Neural cell (in vitro differentiated cells): ENCODE data around the gene TMEM50A.
"Not testable (repeated sequence)": the region's sequence is repeated elsewhere in the genome, so short reads cannot be mapped to it uniquely, and the experiment has no call there.

Experiments
- EP300 ChIP-seq: fragments of 450-650 bp; conservative IDR thresholded peaks from 2 replicates; pipeline ENCODE4 v1.6.1; 2014; ENCODE audit warnings: antibody characterized with exemption, mild to moderate bottlenecking, moderate library complexity; ENCODE audit not compliant: poor library complexity, severe bottlenecking
- EZH2 ChIP-seq: fragments of 200-600, 300-800 bp; shearing (Covaris generic), sonication (generic); IDR thresholded peaks from 2 replicates; pipeline ENCODE4 v1.6.1; 2014; ENCODE audit warnings: antibody characterized with exemption, low read length, borderline replicate concordance, mild to moderate bottlenecking; ENCODE audit not compliant: insufficient read depth, poor library complexity, severe bottlenecking
- MXI1 ChIP-seq: fragments of 450-650 bp; conservative IDR thresholded peaks from 2 replicates; pipeline ENCODE4 v1.6.1; 2014; ENCODE audit warnings: antibody characterized with exemption, mild to moderate bottlenecking; ENCODE audit not compliant: poor library complexity, severe bottlenecking
- POLR2AphosphoS5 ChIP-seq: IDR thresholded peaks from 2 replicates; pipeline ENCODE4 v1.6.1; 2012
- RAD21 ChIP-seq: fragments of 450-650 bp; conservative IDR thresholded peaks from 2 replicates; pipeline ENCODE4 v1.6.1; 2014; ENCODE audit warnings: antibody characterized with exemption, mild to moderate bottlenecking, moderate library complexity
- SMC3 ChIP-seq: fragments of 450-650 bp; conservative IDR thresholded peaks from 2 replicates; pipeline ENCODE4 v1.6.1; 2014; ENCODE audit warnings: antibody characterized with exemption, mild to moderate bottlenecking, moderate library complexity; ENCODE audit not compliant: poor library complexity
- TAF1 ChIP-seq: IDR thresholded peaks from 2 replicates; pipeline ENCODE4 v1.6.1; 2012; ENCODE audit warnings: low read depth
- TF ChIP-seq, protein P1 (sequence below): fragments of 450-650 bp; IDR thresholded peaks from 2 replicates; pipeline ENCODE4 v1.5.1; 2014; ENCODE audit warnings: antibody characterized with exemption, mild to moderate bottlenecking, moderate library complexity; ENCODE audit not compliant: poor library complexity, severe bottlenecking
- TF ChIP-seq, protein P2 (sequence below): IDR thresholded peaks from 2 replicates; pipeline ENCODE4 v1.6.1; 2012; ENCODE audit warnings: borderline replicate concordance

DNA sequence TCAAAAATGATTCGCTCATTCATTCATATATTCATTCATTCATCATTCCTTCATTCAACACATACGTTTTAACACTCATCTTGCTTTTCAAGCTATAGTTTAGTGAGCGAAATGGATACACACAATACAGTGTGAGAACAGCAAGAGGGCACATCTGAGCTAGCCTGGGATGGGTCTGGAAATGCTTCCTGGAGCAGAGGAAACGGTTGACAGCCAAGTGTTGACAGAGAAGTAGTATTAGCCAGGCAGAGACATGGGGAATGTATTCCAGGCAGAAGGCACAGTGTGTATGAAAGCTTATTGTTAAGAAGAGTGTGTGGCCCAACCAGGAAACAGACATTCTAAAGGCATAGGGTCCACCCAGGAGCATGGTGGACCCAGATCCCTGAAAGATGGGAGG lies 33.2 kb upstream of the TMEM50A start:
- TF ChIP-seq, protein P1, sequence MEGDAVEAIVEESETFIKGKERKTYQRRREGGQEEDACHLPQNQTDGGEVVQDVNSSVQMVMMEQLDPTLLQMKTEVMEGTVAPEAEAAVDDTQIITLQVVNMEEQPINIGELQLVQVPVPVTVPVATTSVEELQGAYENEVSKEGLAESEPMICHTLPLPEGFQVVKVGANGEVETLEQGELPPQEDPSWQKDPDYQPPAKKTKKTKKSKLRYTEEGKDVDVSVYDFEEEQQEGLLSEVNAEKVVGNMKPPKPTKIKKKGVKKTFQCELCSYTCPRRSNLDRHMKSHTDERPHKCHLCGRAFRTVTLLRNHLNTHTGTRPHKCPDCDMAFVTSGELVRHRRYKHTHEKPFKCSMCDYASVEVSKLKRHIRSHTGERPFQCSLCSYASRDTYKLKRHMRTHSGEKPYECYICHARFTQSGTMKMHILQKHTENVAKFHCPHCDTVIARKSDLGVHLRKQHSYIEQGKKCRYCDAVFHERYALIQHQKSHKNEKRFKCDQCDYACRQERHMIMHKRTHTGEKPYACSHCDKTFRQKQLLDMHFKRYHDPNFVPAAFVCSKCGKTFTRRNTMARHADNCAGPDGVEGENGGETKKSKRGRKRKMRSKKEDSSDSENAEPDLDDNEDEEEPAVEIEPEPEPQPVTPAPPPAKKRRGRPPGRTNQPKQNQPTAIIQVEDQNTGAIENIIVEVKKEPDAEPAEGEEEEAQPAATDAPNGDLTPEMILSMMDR = not testable (repeated sequence)
- TF ChIP-seq EP300, EZH2, TAF1, MXI1, POLR2AphosphoS5, RAD21, SMC3: not testable (repeated sequence)
- TF ChIP-seq, protein P2, sequence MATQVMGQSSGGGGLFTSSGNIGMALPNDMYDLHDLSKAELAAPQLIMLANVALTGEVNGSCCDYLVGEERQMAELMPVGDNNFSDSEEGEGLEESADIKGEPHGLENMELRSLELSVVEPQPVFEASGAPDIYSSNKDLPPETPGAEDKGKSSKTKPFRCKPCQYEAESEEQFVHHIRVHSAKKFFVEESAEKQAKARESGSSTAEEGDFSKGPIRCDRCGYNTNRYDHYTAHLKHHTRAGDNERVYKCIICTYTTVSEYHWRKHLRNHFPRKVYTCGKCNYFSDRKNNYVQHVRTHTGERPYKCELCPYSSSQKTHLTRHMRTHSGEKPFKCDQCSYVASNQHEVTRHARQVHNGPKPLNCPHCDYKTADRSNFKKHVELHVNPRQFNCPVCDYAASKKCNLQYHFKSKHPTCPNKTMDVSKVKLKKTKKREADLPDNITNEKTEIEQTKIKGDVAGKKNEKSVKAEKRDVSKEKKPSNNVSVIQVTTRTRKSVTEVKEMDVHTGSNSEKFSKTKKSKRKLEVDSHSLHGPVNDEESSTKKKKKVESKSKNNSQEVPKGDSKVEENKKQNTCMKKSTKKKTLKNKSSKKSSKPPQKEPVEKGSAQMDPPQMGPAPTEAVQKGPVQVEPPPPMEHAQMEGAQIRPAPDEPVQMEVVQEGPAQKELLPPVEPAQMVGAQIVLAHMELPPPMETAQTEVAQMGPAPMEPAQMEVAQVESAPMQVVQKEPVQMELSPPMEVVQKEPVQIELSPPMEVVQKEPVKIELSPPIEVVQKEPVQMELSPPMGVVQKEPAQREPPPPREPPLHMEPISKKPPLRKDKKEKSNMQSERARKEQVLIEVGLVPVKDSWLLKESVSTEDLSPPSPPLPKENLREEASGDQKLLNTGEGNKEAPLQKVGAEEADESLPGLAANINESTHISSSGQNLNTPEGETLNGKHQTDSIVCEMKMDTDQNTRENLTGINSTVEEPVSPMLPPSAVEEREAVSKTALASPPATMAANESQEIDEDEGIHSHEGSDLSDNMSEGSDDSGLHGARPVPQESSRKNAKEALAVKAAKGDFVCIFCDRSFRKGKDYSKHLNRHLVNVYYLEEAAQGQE = not testable (repeated sequence)
